ENCODE data around the gene TMEM184A.

Gene TMEM184A

GRCh38 chr7:1501487-1502270, 54.3 kb downstream of the TMEM184A start:
- no peak for DNase-seq (ENCODE audit: low read depth in 2 of 2)

GRCh38 chr7:1500064-1500807, 55.8 kb downstream of the TMEM184A start:
- no peak for DNase-seq (ENCODE audit: low read depth in 2 of 2)

- no peak for DNase-seq (ENCODE audit: low read depth in 2 of 2)
Measured at GRCh38 chr7:1499367-1500029, 56.5 kb downstream of the TMEM184A start.

GRCh38 chr7:1498370-1499305, 57.4 kb downstream of the TMEM184A start:
- DNase-seq (ENCODE audit: low read depth in 2 of 2) = no peak

- DNase-seq (ENCODE audit: low read depth in 2 of 2) = no peak
Measured at GRCh38 chr7:1497293-1497927, 58.6 kb downstream of the TMEM184A start.

- no peak for DNase-seq (ENCODE audit: low read depth in 2 of 2)
Measured at GRCh38 chr7:1496531-1497292, 59.3 kb downstream of the TMEM184A start.

GRCh38 chr7:1495564-1496242, 60.3 kb downstream of the TMEM184A start:
- DNase-seq (ENCODE audit: low read depth in 2 of 2) = no peak

- no peak for DNase-seq (ENCODE audit: low read depth in 2 of 2)
Measured at GRCh38 chr7:1494866-1495563, 61.0 kb downstream of the TMEM184A start.

GRCh38 chr7:1494447-1494846, 61.6 kb downstream of the TMEM184A start:
- no peak for DNase-seq (ENCODE audit: low read depth in 2 of 2)

GRCh38 chr7:1493571-1493970, 62.4 kb downstream of the TMEM184A start:
- no peak for DNase-seq (ENCODE audit: low read depth in 2 of 2)

- no peak for DNase-seq (ENCODE audit: low read depth in 2 of 2)
Measured at GRCh38 chr7:1493129-1493528, 62.9 kb downstream of the TMEM184A start.

GRCh38 chr7:1492640-1493039, 63.4 kb downstream of the TMEM184A start:
- no peak for DNase-seq (ENCODE audit: low read depth in 2 of 2)

Data from stimulated activated CD8-positive, alpha-beta memory T cell treated with anti-CD3 and anti-CD28 coated beads, Interleukin-15, amount 100 ng/mL, for 48 hours (primary cell).